GM12878 (cell line): ENCODE measurements around the gene MRPL28. TPM values are rescaled to one million over a fixed set of nuclear protein-coding genes. Genes with fewer than 3 reads are reported as not detected.

Source experiments
- ASH2L ChIP-seq: fragments of 300-600, 200-600 bp; sonication (generic); IDR thresholded peaks from 2 replicates; pipeline ENCODE4 v1.6.1; 2017; ENCODE audit warnings: low read depth, mild to moderate bottlenecking, borderline replicate concordance
- ATF7 ChIP-seq: fragments of 450-650 bp; IDR thresholded peaks from 2 replicates; pipeline ENCODE4 v1.6.1; 2016; ENCODE audit warnings: low read depth, mild to moderate bottlenecking
- CBX3 ChIP-seq: fragments of 200-600 bp; sonication (generic); IDR thresholded peaks from 2 replicates; pipeline ENCODE4 v1.6.1; 2016; ENCODE audit warnings: low read depth, borderline replicate concordance
- CREB1 ChIP-seq: IDR thresholded peaks from 2 replicates; pipeline ENCODE4 v1.6.1; 2012; ENCODE audit warnings: low read depth, mild to moderate bottlenecking, inconsistent platforms
- EED ChIP-seq: sonication (generic); IDR thresholded peaks from 2 replicates; pipeline ENCODE4 v1.6.1; 2016; ENCODE audit warnings: antibody characterized with exemption, low read depth
- ETV6 ChIP-seq, 2 experiments: fragments of 450-650 bp in 1 of 2; IDR thresholded peaks in 1 of 2; conservative IDR thresholded peaks in 1 of 2; 2 replicates each; pipeline ENCODE4 v1.6.1; 2014; ENCODE audit warnings: antibody characterized with exemption in 1 of 2, borderline replicate concordance in 1 of 2, low read depth in 1 of 2, mild to moderate bottlenecking in 1 of 2, moderate library complexity in 1 of 2
- FOS ChIP-seq: IDR thresholded peaks from 3 replicates; pipeline ENCODE4 v1.6.1; 2011; ENCODE audit warnings: borderline replicate concordance; ENCODE audit not compliant: insufficient read length; ENCODE audit errors: extremely low read depth
- IRF5 ChIP-seq: fragments of 450-650 bp; IDR thresholded peaks from 2 replicates; pipeline ENCODE4 v1.6.1; 2017; ENCODE audit warnings: borderline replicate concordance
- KAT2A ChIP-seq: conservative IDR thresholded peaks from 2 replicates; pipeline ENCODE4 v1.6.1; 2011; ENCODE audit warnings: low read depth, low read length; ENCODE audit not compliant: control insufficient read depth
- NKRF ChIP-seq: fragments of 450-650 bp; conservative IDR thresholded peaks from 2 replicates; pipeline ENCODE4 v1.6.1; 2017; ENCODE audit warnings: mild to moderate bottlenecking, moderate library complexity
- NR2C1 ChIP-seq: fragments of 450-650 bp; IDR thresholded peaks from 2 replicates; pipeline ENCODE4 v1.6.1; 2017; ENCODE audit warnings: antibody characterized with exemption, mild to moderate bottlenecking, moderate library complexity
- RB1 ChIP-seq: fragments of 450-650 bp; formaldehyde crosslinking; IDR thresholded peaks from 2 replicates; pipeline ENCODE4 v1.6.1; 2017; ENCODE audit warnings: mild to moderate bottlenecking, borderline replicate concordance
- SIX5 ChIP-seq: IDR thresholded peaks from 2 replicates; pipeline ENCODE4 v1.6.1; 2011; ENCODE audit warnings: mild to moderate bottlenecking, low read depth, low read length, moderate library complexity; ENCODE audit not compliant: severe bottlenecking
- SMARCA5 ChIP-seq: fragments of 450-650 bp; IDR thresholded peaks from 2 replicates; pipeline ENCODE4 v1.6.1; 2017; ENCODE audit warnings: mild to moderate bottlenecking
- ZNF622 ChIP-seq: fragments of 450-650 bp; IDR thresholded peaks from 2 replicates; pipeline ENCODE4 v1.6.1; 2017; ENCODE audit warnings: mild to moderate bottlenecking, inconsistent platforms
- ZNF687 ChIP-seq: fragments of 450-650 bp; IDR thresholded peaks from 2 replicates; pipeline ENCODE4 v1.6.1; 2017; ENCODE audit warnings: mild to moderate bottlenecking, moderate library complexity
- polyA plus RNA-seq, 11 experiments: library from polyadenylated mRNA; depleted of rRNA in 4 of 11; unstranded in 6 of 11; stranded (reverse) in 5 of 11; fragments of >200 nt; fragmentation: Nextera tagmentation in 4 of 11; fragmentation: Illumina TruSeq in 1 of 11; extraction: Ambion mirVana in 4 of 11; extraction: Trizol in 1 of 11; gene quantifications; 1 replicate in 1 of 11; 2 replicates in 10 of 11; pipeline versions ENCODE4 v1.2.1 to v1.2.3, GENCODE V29; 2011 to 2016; ENCODE audit warnings: inconsistent platforms in 2 of 11, missing spikeins in 2 of 11, low read depth in 1 of 11
- total RNA-seq, 4 experiments: library from RNA; depleted of rRNA in 3 of 4; stranded (reverse); fragments of >200 nt in 3 of 4; fragmentation: Illumina TruSeq in 1 of 4; extraction: Trizol in 1 of 4; gene quantifications; 2 replicates each; pipeline versions ENCODE4 v1.2.1 to v1.2.3, GENCODE V29; 2013 to 2021
- TF ChIP-seq, protein P1 (sequence below): fragments of 450-650 bp; formaldehyde crosslinking; IDR thresholded peaks from 2 replicates; pipeline ENCODE4 v1.5.0; 2022; ENCODE audit warnings: mild to moderate bottlenecking, missing genetic modification characterization

Gene MRPL28
- total and polyA plus RNA-seq, 10 of the 15 experiments (the other 5 are each of a cell fraction or from before 2014, with no cell fraction given): 1.6 to 185 (median 110) TPM

GRCh38 chr16:401468-402348 is 31.4 kb upstream of the MRPL28 start, which contains the start of gene DECR2 (continued):
- TF ChIP-seq ZNF687: peak; percentile 31
- TF ChIP-seq SMARCA5: peak; percentile 94
- peak; percentile 41 for TF ChIP-seq CREB1
- peak; percentile 71 for TF ChIP-seq NKRF
- no peak for TF ChIP-seq ZNF622
- no peak for TF ChIP-seq SIX5
- no peak for TF ChIP-seq ATF7
- TF ChIP-seq CBX3: no peak
- TF ChIP-seq KAT2A: no peak
- no peak for TF ChIP-seq ETV6 (conservative IDR thresholded peaks at IDR 0.05 in 1 of 2, IDR thresholded peaks at IDR 0.05 in 1 of 2; ENCODE audit: borderline replicate concordance in 1 of 2, low read depth in 1 of 2)
- TF ChIP-seq ASH2L: no peak
- no peak for TF ChIP-seq IRF5
- TF ChIP-seq FOS: no peak
- TF ChIP-seq NR2C1: no peak
- peak; percentile 92 for TF ChIP-seq RB1
- no peak for TF ChIP-seq EED
- TF ChIP-seq, protein P1, sequence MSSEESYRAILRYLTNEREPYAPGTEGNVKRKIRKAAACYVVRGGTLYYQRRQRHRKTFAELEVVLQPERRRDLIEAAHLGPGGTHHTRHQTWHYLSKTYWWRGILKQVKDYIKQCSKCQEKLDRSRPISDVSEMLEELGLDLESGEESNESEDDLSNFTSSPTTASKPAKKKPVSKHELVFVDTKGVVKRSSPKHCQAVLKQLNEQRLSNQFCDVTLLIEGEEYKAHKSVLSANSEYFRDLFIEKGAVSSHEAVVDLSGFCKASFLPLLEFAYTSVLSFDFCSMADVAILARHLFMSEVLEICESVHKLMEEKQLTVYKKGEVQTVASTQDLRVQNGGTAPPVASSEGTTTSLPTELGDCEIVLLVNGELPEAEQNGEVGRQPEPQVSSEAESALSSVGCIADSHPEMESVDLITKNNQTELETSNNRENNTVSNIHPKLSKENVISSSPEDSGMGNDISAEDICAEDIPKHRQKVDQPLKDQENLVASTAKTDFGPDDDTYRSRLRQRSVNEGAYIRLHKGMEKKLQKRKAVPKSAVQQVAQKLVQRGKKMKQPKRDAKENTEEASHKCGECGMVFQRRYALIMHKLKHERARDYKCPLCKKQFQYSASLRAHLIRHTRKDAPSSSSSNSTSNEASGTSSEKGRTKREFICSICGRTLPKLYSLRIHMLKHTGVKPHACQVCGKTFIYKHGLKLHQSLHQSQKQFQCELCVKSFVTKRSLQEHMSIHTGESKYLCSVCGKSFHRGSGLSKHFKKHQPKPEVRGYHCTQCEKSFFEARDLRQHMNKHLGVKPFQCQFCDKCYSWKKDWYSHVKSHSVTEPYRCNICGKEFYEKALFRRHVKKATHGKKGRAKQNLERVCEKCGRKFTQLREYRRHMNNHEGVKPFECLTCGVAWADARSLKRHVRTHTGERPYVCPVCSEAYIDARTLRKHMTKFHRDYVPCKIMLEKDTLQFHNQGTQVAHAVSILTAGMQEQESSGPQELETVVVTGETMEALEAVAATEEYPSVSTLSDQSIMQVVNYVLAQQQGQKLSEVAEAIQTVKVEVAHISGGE (CRISPR knock-in tag): no peak
